ENCODE data around the gene GJC2. TPM values are rescaled to one million over a fixed set of nuclear protein-coding genes. Genes with fewer than 3 reads are reported as not detected.

GJC2 gene
- total RNA-seq, 1 experiment from 2014 or later, result 0.76 TPM

- Histone ChIP-seq H2AFZ (ENCODE audit: low read depth, low read length, poor library complexity, severe bottlenecking) (no peak overlapping the region), H3K4me3 (replicated peaks in 1 of 2; ENCODE audit: low read depth in 1 of 2, low read length in 2 of 2) (no peak overlapping the region), H3K4me1 (ENCODE audit: control insufficient read depth in 1 of 2, insufficient read depth in 2 of 2, low read length in 2 of 2) (peaks cover 16 to 18% of the 10 kb centered on the region in 2 experiments), H3K4me2 (ENCODE audit: low read length) (no peak overlapping the region), H3K9me3 (ENCODE audit: control insufficient read depth in 1 of 2, insufficient read depth in 1 of 2, low read depth in 1 of 2, low read length in 2 of 2) (no peaks in the 10 kb centered on the region), H4K20me1 (ENCODE audit: insufficient read depth) (no peaks in the 10 kb centered on the region), H3K79me2 (ENCODE audit: insufficient read depth, low read length) (no peaks in the 10 kb centered on the region), H3K27me3 (ENCODE audit: insufficient read depth, low read length) (no peaks in the 10 kb centered on the region), H3K36me3 (ENCODE audit: control insufficient read depth in 1 of 2, insufficient read depth in 2 of 2, low read length in 2 of 2) (no peaks in the 10 kb centered on the region), H3K9me2 (ENCODE audit: insufficient read depth) (no peaks in the 10 kb centered on the region), H3K27ac (ENCODE audit: low read depth, low read length) (no peak overlapping the region), H3K9ac (ENCODE audit: low read length) (no peak overlapping the region)
- DNase-seq (ENCODE audit: low read depth, low spot score) (no peak), ATAC-seq (no peak)
- BruUV-seq (replicated peaks), result no TSS peak
- TF ChIP-seq EGR1 (IDR thresholded peaks at IDR 0.05; ENCODE audit: low read depth), result no peak
- TF ChIP-seq RAD21 (IDR thresholded peaks at IDR 0.05; ENCODE audit: low read depth), result no peak
- TF ChIP-seq REST (IDR thresholded peaks at IDR 0.05; ENCODE audit: low read depth), result no peak
- TF ChIP-seq ELF1 (IDR thresholded peaks at IDR 0.05; ENCODE audit: borderline replicate concordance, low read depth), result no peak
- TF ChIP-seq CEBPB (IDR thresholded peaks at IDR 0.05; ENCODE audit: low read depth), result no peak
- TF ChIP-seq EZH2phosphoT487 (IDR thresholded peaks at IDR 0.05; ENCODE audit: borderline replicate concordance), result no peak
- TF ChIP-seq CTCF (IDR thresholded peaks at IDR 0.05 in 2 of 3, conservative IDR thresholded peaks at IDR 0.05 in 1 of 3; ENCODE audit: borderline replicate concordance in 1 of 3, insufficient read depth in 1 of 3, low read depth in 2 of 3, low read length in 2 of 3), result no peak
- TF ChIP-seq SP1 (IDR thresholded peaks at IDR 0.05; ENCODE audit: low read depth), result no peak
- TF ChIP-seq POLR2AphosphoS5 (IDR thresholded peaks at IDR 0.05; ENCODE audit: low read depth, low read length), result no peak
- no peak for TF ChIP-seq SIN3A (IDR thresholded peaks at IDR 0.05; ENCODE audit: low read depth)
- TF ChIP-seq JUND (IDR thresholded peaks at IDR 0.05), result no peak
- no peak for TF ChIP-seq CBX3 (IDR thresholded peaks at IDR 0.05; ENCODE audit: low read depth)
- TF ChIP-seq MAX (IDR thresholded peaks at IDR 0.05), result no peak
- no peak for TF ChIP-seq SRF (IDR thresholded peaks at IDR 0.05; ENCODE audit: low read depth)
- TF ChIP-seq ATF3 (IDR thresholded peaks at IDR 0.05), result no peak
- no peak for TF ChIP-seq TCF7L2 (IDR thresholded peaks at IDR 0.05; ENCODE audit: borderline replicate concordance, extremely low read depth, insufficient read depth, insufficient read length)
- no peak for TF ChIP-seq FOSL1 (IDR thresholded peaks at IDR 0.05; ENCODE audit: low read depth)
- TF ChIP-seq POLR2A (IDR thresholded peaks at IDR 0.05; ENCODE audit: borderline replicate concordance, extremely low read depth, insufficient read depth, insufficient read length), result no peak
- no peak for TF ChIP-seq ZFX (IDR thresholded peaks at IDR 0.05)
- no peak for TF ChIP-seq ZNF274 (IDR thresholded peaks at IDR 0.05; ENCODE audit: low read depth, low read length)
- ChIA-PET RAD21 (ENCODE audit: low non-redundant PET in 1 of 2, low total read pairs in 2 of 2, uncharacterized antibody in 2 of 2, unreplicated experiment in 2 of 2) (no interaction called here), CTCF (no interaction called here), POLR2A (no interaction called here)
- intact Hi-C loops (cut with micrococcal nuclease), result no loop called here
These were observed 56.1 kb downstream of the GJC2 start for GRCh38 chr1:228205526-228206436.

Measured in HCT116 (cell line).